IMR-90 (cell line): ENCODE results near the gene OR6C2. TPM values are rescaled to one million over a fixed set of nuclear protein-coding genes. Genes with fewer than 3 reads are reported as not detected.
"Not testable (repeated sequence)": the region's sequence is repeated elsewhere in the genome, so short reads cannot be mapped to it uniquely, and the experiment has no call there.

ENCODE experiments used
- ATAC-seq: fragments of 200-7000 bp; cut with Tn5 transposase; 2 replicates; pipeline ENCODE4 v1.9.1; 2020; ENCODE audit warnings: low read depth, mild to moderate bottlenecking, moderate library complexity
- BruUV-seq: library from RNA; stranded (reverse); fragments of 400-500 nt; replicated peaks from 2 replicates; lab custom pipeline; 2021; lab: Mats Ljungman, UMichigan
- CTCF ChIA-PET: fragments of 300-600 bp; formaldehyde crosslinking; extraction: SDS; loops from one replicate; lab custom pipeline; 2021; ENCODE audit warnings: antibody characterized with exemption; lab: Yijun Ruan, JAX
- POLR2A ChIA-PET: fragments of 300-600 bp; sonication (Branson Sonifier 250); formaldehyde crosslinking; loops from one replicate; lab custom pipeline; 2022; ENCODE audit warnings: antibody characterized with exemption; ENCODE audit not compliant: unreplicated experiment; lab: Charles Lee
- DNase-seq: peaks from one replicate; pipeline ENCODE4 v3.0.0; 2013
- H2AFZ ChIP-seq: replicated peaks from 2 replicates; pipeline ENCODE3; 2013; ENCODE audit warnings: low read length, mild to moderate bottlenecking; ENCODE audit not compliant: poor library complexity
- H2AK5ac ChIP-seq: 2 replicates; pipeline ENCODE4 v1.6.1; 2013; ENCODE audit warnings: low read depth, low read length, inconsistent platforms
- H2AK9ac ChIP-seq: replicated peaks from 2 replicates; pipeline ENCODE3; 2013; ENCODE audit warnings: mild to moderate bottlenecking, low read depth, low read length, moderate library complexity; ENCODE audit not compliant: poor library complexity
- H2BK120ac ChIP-seq: 2 replicates; pipeline ENCODE4 v1.6.1; 2013; ENCODE audit warnings: low read depth, low read length, inconsistent platforms
- H2BK15ac ChIP-seq: 3 replicates; pipeline ENCODE4 v1.6.1; 2013; ENCODE audit warnings: low read depth, low read length, inconsistent platforms
- H2BK20ac ChIP-seq: 2 replicates; pipeline ENCODE4 v1.6.1; 2013; ENCODE audit warnings: low read depth, mild to moderate bottlenecking, inconsistent platforms, low read length, moderate library complexity
- H2BK5ac ChIP-seq: 2 replicates; pipeline ENCODE4 v1.6.1; 2013; ENCODE audit warnings: mild to moderate bottlenecking, low read depth, low read length, inconsistent platforms; ENCODE audit not compliant: poor library complexity, severe bottlenecking
- H3K14ac ChIP-seq: replicated peaks from 2 replicates; pipeline ENCODE4 v1.6.1; 2013; ENCODE audit warnings: low read depth, low read length, inconsistent platforms
- H3K18ac ChIP-seq: 2 replicates; pipeline ENCODE4 v1.6.1; 2013; ENCODE audit warnings: low read depth, low read length, control low read depth
- H3K23ac ChIP-seq: 2 replicates; pipeline ENCODE4 v1.6.1; 2013; ENCODE audit warnings: low read depth, low read length, inconsistent platforms
- H3K27ac ChIP-seq: 2 replicates; pipeline ENCODE4 v1.5.1; 2013; ENCODE audit warnings: mild to moderate bottlenecking, control low read depth, low read length; ENCODE audit not compliant: insufficient read depth
- H3K27me3 ChIP-seq: 2 replicates; pipeline ENCODE4 v1.6.1; 2013; ENCODE audit warnings: low read length; ENCODE audit not compliant: control insufficient read depth, insufficient read depth
- H3K36me3 ChIP-seq: 2 replicates; pipeline ENCODE4 v1.6.1; 2013; ENCODE audit warnings: low read length, mixed read lengths; ENCODE audit not compliant: control insufficient read depth, insufficient read depth
- H3K4ac ChIP-seq: 2 replicates; pipeline ENCODE4 v1.6.1; 2013; ENCODE audit warnings: low read depth, low read length, inconsistent platforms
- H3K4me1 ChIP-seq: 2 replicates; pipeline ENCODE4 v1.6.1; 2013; ENCODE audit warnings: low read length, mixed read lengths; ENCODE audit not compliant: control insufficient read depth, insufficient read depth
- H3K4me2 ChIP-seq: 2 replicates; pipeline ENCODE4 v1.6.1; 2013; ENCODE audit warnings: low read depth, mild to moderate bottlenecking, control low read depth, low read length, moderate library complexity
- H3K4me3 ChIP-seq: 2 replicates; pipeline ENCODE4 v1.5.1; 2013; ENCODE audit warnings: low read depth, mild to moderate bottlenecking, control low read depth, low read length, moderate library complexity; ENCODE audit not compliant: insufficient read depth
- H3K56ac ChIP-seq: 2 replicates; pipeline ENCODE4 v1.6.1; 2013; ENCODE audit warnings: low read length, inconsistent platforms; ENCODE audit not compliant: insufficient read depth; ENCODE audit errors: extremely low read depth
- H3K79me1 ChIP-seq, 2 experiments: 2 replicates each; pipeline ENCODE4 v1.6.1; 2013; ENCODE audit warnings: low read length in 2 of 2, inconsistent platforms in 1 of 2, low read depth in 1 of 2
- H3K9ac ChIP-seq: 2 replicates; pipeline ENCODE4 v1.6.1; 2013; ENCODE audit warnings: low read depth, low read length, control low read depth
- H3K9me1 ChIP-seq: 2 replicates; pipeline ENCODE4 v1.6.1; 2013; ENCODE audit warnings: low read length, inconsistent platforms; ENCODE audit not compliant: insufficient read depth
- H3K9me3 ChIP-seq: 2 replicates; pipeline ENCODE4 v1.6.1; 2013; ENCODE audit warnings: low read length; ENCODE audit not compliant: control insufficient read depth, insufficient read depth
- H4K20me1 ChIP-seq: 2 replicates; pipeline ENCODE4 v1.6.1; 2013; ENCODE audit warnings: low read length, inconsistent platforms; ENCODE audit not compliant: insufficient read depth
- H4K5ac ChIP-seq: 2 replicates; pipeline ENCODE4 v1.6.1; 2013; ENCODE audit warnings: mild to moderate bottlenecking, low read depth, low read length, control low read depth
- H4K8ac ChIP-seq, 2 experiments: 2 replicates each; pipeline ENCODE4 v1.6.1; 2013; ENCODE audit warnings: low read depth in 2 of 2, low read length in 2 of 2, control low read depth in 1 of 2, inconsistent platforms in 1 of 2
- H4K91ac ChIP-seq: 2 replicates; pipeline ENCODE4 v1.6.1; 2013; ENCODE audit warnings: low read depth, low read length, inconsistent platforms; ENCODE audit not compliant: insufficient read depth
- MAFK ChIP-seq: IDR thresholded peaks from 2 replicates; pipeline ENCODE4 v1.6.1; 2012; ENCODE audit warnings: low read depth, low read length, improper control_type of control experiment
- MAZ ChIP-seq: IDR thresholded peaks from 2 replicates; pipeline ENCODE4 v1.6.1; 2012; ENCODE audit warnings: low read depth, mild to moderate bottlenecking, low read length, improper control_type of control experiment, moderate library complexity, borderline replicate concordance
- NFE2L2 ChIP-seq: fragments of 150-350 bp; IDR thresholded peaks from 2 replicates; pipeline ENCODE4 v1.6.1; 2016; ENCODE audit warnings: low read depth, mild to moderate bottlenecking, low read length
- POLR2A ChIP-seq: IDR thresholded peaks from 2 replicates; pipeline ENCODE4 v1.6.1; 2012; ENCODE audit warnings: mild to moderate bottlenecking, low read depth, low read length
- SMC3 ChIP-seq: fragments of 150-350 bp; IDR thresholded peaks from 2 replicates; pipeline ENCODE4 v1.6.1; 2016; ENCODE audit warnings: low read depth, mild to moderate bottlenecking, antibody characterized with exemption, low read length, moderate library complexity
- WGBS, 2 experiments: methylation state at CpG; one replicate each; pipeline versions ENCODE4 v1.1.5 to v1.1.7; 2013; ENCODE audit warnings: missing lambda C conversion rate in 2 of 2; ENCODE audit not compliant: insufficient read length in 1 of 2; ENCODE audit errors: extremely low coverage in 2 of 2; 5-methylcytosine and 5-hydroxymethylcytosine counted together
- dilution Hi-C: fragments of 300-500 bp; cut with HindIII; formaldehyde crosslinking; loops from one replicate; pipeline ENCODE4 v1.14.3; 2018; ENCODE audit warnings: low sequenced_read_pairs; ENCODE audit not compliant: unreplicated experiment
- in situ Hi-C: fragments of 300-500 bp; cut with MboI; formaldehyde crosslinking; loops from 3 replicates; pipeline ENCODE4 v1.14.3; 2019; ENCODE audit warnings: low sequenced_read_pairs, inconsistent platforms, mixed read lengths
- intact Hi-C: fragments of 100-400 bp; cut with micrococcal nuclease; formaldehyde crosslinking; loops from 2 replicates; pipeline ENCODE4 v1.10.0; 2022
- polyA plus RNA-seq, 3 experiments: library from polyadenylated mRNA; depleted of rRNA; stranded (reverse); fragments of >200 nt; gene quantifications; 2 replicates each; pipeline ENCODE4 v1.2.3, GENCODE V29; 2012; ENCODE audit warnings: low replicate concordance in 1 of 3
- total RNA-seq: library from RNA; depleted of rRNA; stranded (reverse); fragments of >200 nt; gene quantifications from 2 replicates; pipeline ENCODE4 v1.2.3, GENCODE V29; 2012

OR6C2 gene
- total and polyA plus RNA-seq, 2 of the 4 experiments (the other 2 are of a cell fraction), result not detected

GRCh38 chr12:55448825-55449224 is 4.9 kb downstream of the OR6C2 start:
- CTCF ChIA-PET, result no interaction called here
- no peak overlapping the region for H2BK20ac ChIP-seq
- no peak overlapping the region for H3K56ac ChIP-seq
- H3K14ac ChIP-seq, result no peak overlapping the region
- H3K36me3 ChIP-seq, result no peaks in the 10 kb centered on the region
- H3K23ac ChIP-seq, result no peak overlapping the region
- TF ChIP-seq POLR2A, result no peak
- TF ChIP-seq MAFK, result no peak
- TF ChIP-seq MAZ, result no peak
- no peak for TF ChIP-seq NFE2L2
- TF ChIP-seq SMC3, result no peak
- no peak overlapping the region for H4K8ac ChIP-seq
- no peak overlapping the region for H2AK9ac ChIP-seq
- no peak overlapping the region for H2BK15ac ChIP-seq
- no peaks in the 10 kb centered on the region for H3K9me1 ChIP-seq
- no peaks in the 10 kb centered on the region for H4K20me1 ChIP-seq
- H3K4me2 ChIP-seq, result no peak overlapping the region
- H4K5ac ChIP-seq, result no peak overlapping the region
- intact Hi-C loops, result no loop called here
- no peaks in the 10 kb centered on the region for H3K79me1 ChIP-seq
- no peak overlapping the region for H3K27ac ChIP-seq
- no peak overlapping the region for H3K4me3 ChIP-seq
- H3K9ac ChIP-seq, result no peak overlapping the region
- H2BK120ac ChIP-seq, result no peak overlapping the region
- in situ Hi-C loops, result no loop called here
- H3K4me1 ChIP-seq, result no peaks in the 10 kb centered on the region
- H3K4ac ChIP-seq, result no peak overlapping the region
- POLR2A ChIA-PET, result no interaction called here
- no peak overlapping the region for H2AFZ ChIP-seq
- H2BK5ac ChIP-seq, result no peak overlapping the region
- no peak overlapping the region for H2AK5ac ChIP-seq
- ATAC-seq (no peak), DNase-seq (no peak)
- no peaks in the 10 kb centered on the region for H3K27me3 ChIP-seq
- no TSS peak for BruUV-seq
- H4K91ac ChIP-seq, result no peak overlapping the region
- H3K18ac ChIP-seq, result no peak overlapping the region
- dilution Hi-C loops, result no loop called here
- no peaks in the 10 kb centered on the region for H3K9me3 ChIP-seq

GRCh38 chr12:55464926-55465325 is 21.1 kb downstream of the OR6C2 start:
- H3K4ac ChIP-seq, H2BK5ac ChIP-seq, H4K91ac ChIP-seq, H3K9ac ChIP-seq, H3K4me2 ChIP-seq, H3K56ac ChIP-seq, H3K27me3 ChIP-seq, CTCF ChIA-PET, BruUV-seq, H3K4me1 ChIP-seq, H3K36me3 ChIP-seq, H3K23ac ChIP-seq, POLR2A ChIA-PET, H3K14ac ChIP-seq, H2AK9ac ChIP-seq, in situ Hi-C loops, H3K27ac ChIP-seq, DNase-seq, ATAC-seq, H3K4me3 ChIP-seq, H3K18ac ChIP-seq, H3K9me1 ChIP-seq, H4K5ac ChIP-seq, H2BK120ac ChIP-seq, H4K20me1 ChIP-seq, H2AK5ac ChIP-seq, H2BK20ac ChIP-seq, intact Hi-C loops, H3K79me1 ChIP-seq, H3K9me3 ChIP-seq, dilution Hi-C loops, H4K8ac ChIP-seq, H2BK15ac ChIP-seq, H2AFZ ChIP-seq: not testable (repeated sequence)
- no CpG with 5 or more reads among the region's 1 CpG for WGBS, 2 experiments
